HG03064 (cell line): ENCODE measurements around the gene CLSTN2.

Experiments used
- ATAC-seq: cut with Tn5 transposase; IDR thresholded peaks from one replicate; pipeline ENCODE4 v1.9.1; 2021; ENCODE audit warnings: low read depth; ENCODE audit not compliant: unreplicated experiment

CLSTN2 gene

DNA sequence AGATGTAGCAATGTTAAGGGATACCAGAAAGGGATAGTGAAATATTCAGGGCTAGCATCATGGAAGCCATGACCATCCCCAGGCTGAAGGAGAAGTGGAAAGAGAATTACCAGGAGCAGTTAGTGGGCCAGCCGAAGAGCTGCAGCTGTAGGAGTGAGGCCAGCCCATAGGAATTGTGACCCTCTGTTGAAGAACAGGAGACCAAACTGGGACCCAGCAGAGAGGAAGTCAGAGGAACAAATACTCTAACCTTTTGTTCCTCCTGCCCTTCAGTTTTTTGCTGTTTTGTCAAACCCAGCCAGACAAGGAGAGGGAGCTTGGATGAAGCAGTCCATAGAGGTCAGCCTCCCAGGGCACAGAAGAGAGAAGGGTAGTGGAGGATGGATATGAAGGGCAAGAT, 115.4 kb downstream of the CLSTN2 start:
- ATAC-seq: no peak

DNA sequence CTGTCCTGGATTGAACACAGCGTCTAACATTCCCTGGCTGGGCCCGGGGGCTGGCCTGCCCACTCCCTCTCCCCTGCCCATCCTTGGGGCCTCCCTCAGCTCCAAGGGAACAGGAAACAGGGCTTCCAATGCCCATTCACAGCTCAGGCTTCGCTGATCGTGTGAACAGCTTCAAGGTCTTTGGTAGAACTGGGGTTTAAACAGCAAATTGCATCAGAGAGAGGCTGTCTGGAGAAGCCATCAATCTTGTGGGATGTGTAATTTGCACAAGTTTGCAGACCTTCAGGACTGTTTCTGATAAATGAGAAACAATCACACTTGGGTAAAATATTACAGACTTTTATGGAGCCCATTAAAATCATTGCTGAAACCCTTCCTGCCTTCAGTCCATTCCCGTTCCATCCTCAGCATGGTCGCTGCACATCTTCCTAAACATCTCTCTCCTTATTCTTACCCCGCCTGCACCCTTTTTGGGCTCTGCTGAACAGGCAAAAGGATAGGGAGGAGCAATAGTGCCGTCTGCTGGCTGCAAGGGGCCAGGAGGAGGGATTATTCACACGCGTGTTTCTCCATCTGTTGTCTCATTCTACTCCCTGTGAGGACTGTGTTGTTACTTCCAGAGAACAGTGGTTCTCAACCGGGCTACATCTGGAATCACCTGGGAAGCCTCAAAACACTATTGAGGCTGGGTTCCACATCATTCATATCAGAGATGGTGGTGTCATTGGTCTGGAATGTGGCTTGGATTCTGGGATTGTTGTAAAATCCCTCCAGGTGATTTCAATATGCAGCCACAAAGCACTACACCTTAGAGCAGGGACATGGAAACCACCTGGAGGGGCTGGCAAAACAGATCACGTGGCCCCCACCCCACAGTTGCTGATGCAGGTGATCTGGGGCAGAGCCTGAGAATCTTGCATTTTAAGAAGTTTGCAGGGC, 116.3 kb downstream of the CLSTN2 start:
- no peak for ATAC-seq

DNA sequence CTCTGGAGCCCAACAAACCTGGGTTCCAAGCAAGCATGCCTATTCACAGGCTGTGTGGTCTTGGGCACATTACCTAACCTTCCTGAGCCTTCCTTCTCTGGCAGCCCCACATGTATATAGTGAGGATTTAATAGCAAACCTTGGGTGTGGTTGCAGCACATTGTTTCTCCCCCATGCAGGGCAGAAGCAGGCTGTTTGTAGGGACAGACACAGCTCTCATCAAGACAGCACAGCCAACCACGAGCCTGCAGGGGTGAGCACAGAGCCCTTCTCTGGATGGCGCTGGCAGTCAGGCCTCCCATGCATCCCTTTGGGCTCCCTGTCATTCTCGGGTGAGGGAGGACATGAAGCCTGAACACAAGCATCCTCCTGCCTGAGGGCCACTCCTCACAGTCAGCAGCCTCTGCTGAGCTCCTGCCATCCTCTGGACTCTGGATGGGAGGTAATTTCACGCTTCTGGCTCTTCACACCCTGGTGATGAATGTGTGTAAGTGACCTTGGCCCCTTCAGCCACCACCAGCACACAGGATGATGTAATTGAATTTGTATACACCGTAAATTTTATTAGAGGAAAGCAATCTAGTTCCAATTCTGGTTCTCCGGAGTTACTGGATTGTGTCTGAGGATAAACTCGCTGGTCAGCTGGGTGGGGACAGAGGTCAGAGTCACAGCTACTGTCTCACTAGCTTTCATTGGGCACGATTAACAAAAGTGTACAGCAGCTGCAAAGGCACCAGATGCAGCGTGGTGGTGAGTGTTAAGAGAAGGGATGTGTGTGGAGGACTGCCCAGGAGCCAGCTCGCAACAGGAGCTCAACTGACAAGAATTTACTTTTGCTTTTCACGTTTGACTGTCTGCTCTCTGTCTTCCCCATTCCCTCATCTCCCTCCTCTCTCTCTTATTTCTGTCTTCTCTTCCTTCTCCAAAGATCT, 118.1 kb downstream of the CLSTN2 start:
- ATAC-seq: no peak

DNA sequence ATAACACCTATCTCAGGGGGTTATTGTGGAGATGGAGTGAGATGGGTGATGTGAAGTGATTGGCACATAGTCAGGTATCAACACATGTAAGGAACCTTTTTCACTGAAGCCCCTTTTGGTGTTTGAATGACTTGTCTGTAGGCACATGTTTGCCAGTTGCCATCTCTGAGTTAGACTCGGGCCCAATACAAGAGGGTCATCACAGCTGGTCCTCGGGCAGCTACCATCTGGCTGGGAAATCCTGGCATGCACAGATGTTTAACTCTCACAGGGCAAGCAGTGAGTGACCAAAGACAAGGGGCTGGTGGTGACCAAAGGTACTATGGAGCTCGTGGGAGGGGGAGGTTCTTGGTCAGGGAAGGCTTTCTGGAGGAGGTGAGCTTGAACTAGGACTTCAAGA, 118.8 kb downstream of the CLSTN2 start:
- ATAC-seq: no peak

DNA sequence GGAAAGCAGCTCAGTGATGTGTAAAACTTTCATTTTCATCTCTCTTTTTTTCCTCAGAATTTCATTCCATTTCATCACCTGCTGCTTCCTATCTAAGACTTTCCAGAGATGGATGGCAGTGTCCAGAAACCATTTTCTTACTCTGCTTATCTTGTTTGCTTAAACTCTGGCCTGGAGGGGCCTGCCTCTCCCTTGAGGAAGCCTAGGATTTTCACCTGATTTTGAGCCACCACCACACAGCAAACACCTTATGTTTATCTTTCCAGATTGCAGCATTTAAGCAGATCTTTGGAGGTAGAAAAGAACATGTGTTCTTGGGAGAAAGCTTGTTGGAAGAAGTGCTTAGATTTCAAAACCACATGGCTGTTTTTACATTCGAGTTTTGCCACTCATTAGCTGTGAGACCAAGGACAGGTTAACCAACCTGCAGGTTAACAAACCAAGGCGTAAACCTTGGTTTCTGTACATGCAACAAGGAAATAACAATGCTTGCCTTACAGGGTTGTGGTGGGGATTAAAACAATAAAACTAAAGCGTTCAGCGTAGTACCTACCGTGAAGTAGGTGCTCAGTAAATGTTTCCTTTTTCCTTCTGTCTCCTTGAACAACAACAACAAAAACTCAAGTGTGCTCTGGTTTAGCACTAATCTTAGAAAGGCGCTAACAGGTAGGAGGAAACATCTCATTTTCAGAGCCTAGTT, 120.3 kb downstream of the CLSTN2 start:
- ATAC-seq: no peak

DNA sequence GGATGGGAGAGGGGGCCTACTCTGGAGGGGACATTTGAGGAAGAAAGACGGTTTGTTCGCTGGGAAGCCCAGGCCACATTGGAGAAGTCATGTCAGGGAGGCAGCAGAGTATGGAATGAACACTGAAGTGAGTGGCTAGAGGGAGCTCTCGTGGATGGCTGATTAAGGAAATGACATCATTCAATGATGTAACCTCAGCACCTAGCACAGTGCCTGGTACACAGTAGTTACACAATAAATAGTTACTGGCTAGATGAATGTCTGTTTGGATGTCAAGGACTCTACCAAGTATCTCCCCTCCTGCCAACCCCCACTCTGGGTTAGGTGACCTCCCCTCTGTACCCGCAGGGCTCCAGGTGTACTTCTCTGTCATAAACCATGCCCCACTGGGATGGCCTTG, 121.1 kb downstream of the CLSTN2 start:
- ATAC-seq: no peak

DNA sequence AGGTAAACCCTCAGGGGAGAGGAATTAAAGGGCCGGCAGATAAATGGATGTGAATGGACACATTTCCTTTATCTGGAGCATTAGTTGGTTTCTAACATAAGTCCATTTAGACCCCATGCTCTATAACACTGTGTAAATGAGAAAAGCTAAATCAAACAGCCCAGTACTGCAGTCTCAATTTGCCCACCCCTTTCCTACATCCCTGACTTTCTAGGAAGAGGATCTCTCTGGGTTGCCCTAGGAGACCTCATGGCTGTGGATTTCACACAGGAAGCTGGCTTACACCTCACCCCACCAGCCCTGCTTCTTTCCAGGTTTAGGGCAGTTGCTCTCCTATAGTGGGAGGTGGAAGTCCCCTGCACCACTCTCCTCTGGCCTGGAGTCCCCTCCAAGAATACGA, 126.2 kb downstream of the CLSTN2 start:
- no peak for ATAC-seq

DNA sequence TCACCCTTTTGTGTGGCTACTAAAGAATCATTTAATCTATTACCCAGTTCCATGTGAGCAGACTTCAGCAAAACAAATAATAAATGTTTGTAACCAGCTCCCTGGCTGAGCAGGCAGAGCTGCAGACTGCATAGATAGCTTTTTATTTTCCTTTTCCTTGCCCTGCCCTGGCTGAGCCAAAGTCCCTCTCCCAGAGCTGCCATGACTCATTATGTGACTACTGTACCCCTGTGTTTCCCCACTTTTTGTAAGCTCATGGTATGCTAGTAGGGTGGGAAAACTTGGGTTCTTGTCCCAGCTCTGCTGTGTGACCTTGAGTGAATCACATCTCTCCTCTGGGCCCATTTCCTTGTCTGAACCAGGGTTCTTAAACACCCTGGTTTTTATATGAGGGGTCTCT, 127.5 kb downstream of the CLSTN2 start:
- no peak for ATAC-seq

DNA sequence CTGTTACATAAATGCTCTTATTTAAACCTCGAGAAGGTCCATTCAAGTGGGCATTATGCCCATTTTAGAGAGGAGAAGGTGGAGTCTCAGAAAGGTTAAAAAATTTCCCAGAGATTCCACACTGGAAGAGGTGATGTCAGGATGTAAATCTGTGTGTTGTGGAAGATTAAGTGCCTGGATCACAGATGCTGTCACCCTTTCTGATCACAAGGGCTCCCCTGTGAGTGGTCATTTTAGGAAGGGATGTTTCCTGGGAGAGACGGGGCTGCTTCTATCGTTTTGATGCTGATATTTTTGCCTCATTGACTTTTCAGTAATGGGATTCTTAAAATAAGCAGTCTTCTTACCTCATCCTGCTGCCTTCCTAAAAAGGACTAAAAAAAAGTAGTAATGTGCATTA, 132.5 kb downstream of the CLSTN2 start:
- no peak for ATAC-seq

DNA sequence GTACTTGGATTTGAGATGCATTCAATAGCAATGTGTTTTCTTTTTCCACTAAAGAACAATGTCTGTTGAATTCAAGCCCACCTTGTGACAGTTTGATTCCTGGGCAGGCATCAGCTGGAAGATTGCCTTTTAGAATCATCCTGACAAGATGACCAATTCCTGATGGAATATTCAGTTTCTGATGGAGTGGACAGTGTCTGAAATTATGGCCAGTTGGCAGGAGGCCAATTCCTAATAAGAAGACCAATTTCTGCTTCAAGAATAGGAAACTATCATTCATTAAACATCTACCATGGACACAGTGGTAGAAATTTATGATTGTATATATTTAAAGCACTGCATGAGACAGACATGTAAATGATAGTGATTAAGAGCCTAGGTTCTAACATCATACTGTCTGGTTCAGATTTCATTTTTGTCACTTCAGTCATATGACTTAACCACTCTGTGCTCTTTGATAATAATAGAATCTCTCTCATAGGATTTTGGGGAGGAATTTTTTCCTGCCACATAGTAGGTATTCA, 133.6 kb downstream of the CLSTN2 start:
- no peak for ATAC-seq

DNA sequence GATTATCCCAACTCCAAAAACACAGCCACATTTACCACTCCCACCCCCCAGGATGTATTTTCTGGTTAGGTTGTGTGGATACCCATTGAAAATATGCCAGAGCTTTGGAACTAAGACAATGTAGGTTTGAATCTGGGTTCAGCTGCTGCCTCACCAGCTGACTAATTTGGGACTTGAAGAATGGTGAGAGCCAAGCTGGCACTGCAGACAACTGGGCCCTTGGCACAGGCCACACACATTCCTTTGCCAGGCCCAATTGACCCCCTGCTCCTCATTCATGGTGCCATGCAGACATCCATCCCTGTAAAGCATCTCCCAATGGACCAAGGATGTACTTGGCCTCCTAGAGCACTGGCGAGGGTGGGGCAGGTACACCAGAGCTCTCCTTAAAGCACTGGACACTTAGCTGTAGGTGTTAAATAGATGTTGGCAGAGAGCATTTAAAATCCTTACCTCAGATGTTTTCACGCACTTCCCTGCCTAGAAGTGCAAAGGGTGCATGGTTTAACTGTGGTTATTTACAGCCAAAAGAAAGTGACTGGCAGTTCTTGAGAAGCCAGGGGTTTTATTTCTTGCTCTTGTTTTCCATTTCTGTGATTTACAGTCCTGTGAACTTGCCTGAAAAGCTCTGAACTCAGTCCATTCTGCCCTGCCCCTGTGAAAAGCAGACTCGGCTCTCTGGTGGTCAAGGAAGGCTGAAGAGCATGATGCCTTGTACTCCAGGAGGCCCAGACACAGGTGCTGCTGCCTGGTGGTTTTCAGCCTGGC, 138.5 kb downstream of the CLSTN2 start:
- ATAC-seq: no peak

DNA sequence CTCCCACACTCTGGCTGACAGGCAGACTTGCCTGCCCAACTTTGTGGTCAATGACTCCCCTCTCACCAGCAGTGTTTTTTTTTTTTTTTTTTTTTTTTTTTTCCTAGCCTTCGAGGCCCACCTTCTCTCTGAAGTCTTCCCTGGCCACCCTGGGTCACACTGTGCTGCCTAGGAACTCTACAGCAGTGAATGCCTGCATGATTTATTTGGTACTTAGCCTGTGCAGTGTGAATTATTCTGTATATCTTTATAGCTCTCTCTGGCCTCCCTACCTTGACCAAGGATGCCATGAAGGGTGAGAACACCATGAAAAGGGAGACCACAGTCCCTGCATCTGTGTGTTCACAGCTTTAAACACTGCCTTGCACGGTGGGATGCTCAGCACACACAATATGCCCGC, 141.6 kb downstream of the CLSTN2 start:
- ATAC-seq: no peak

DNA sequence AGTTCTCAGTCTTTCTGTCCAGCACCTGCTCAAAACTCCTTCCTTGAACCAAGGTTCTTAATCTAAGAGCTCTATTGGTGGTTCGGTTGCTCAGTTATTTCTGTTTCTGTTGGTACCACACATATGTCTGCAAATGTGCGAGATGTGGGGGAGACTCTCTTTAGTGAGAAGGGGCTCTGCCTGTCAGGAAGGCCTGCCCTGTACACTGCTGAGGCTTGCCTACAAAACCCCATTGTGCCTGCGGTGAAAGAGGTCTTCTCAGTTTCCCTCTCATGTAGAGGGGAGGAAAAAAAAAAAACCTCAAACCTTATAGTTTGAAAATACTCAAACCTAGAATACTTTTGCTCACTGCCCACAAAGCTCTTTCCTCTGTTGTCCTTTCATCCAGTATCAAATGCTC, 142.4 kb downstream of the CLSTN2 start:
- no peak for ATAC-seq

DNA sequence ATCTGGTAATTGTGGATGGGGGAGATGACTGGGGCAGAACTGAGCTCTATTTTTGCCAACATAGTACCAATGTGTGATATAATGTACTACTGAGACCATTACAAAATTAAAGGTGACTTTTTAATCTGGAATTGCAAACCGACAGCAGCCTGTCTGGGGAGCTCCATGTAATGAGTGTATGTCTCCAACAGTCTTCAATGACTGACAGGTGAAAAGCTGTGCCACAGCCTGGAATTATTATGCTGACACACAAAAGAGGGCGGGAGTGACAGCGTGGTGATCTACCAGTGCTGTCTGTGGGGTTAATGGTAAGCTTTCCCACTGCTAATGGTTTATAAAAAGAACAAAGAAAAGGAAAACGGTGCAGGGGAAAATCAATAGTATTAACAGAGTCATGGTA, 143.4 kb downstream of the CLSTN2 start:
- no peak for ATAC-seq

DNA sequence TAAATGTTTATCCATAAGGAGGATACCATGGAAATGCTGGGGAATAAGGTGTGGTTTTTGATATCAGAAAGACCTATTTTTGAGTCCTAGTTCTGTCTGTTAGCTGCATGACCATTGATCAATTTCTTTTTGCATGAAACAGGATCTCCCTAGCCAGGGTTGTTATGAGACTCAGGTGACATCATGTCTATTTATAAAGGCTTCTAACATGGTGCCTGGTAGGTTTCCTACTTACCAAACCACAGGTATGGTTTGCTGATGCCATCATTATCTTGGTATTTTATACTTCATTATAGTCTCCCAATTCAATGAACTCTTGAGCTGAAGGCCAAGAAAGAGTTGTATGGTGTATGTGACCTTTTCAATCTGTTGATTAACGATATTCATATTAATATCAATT, 144.0 kb downstream of the CLSTN2 start:
- no peak for ATAC-seq

DNA sequence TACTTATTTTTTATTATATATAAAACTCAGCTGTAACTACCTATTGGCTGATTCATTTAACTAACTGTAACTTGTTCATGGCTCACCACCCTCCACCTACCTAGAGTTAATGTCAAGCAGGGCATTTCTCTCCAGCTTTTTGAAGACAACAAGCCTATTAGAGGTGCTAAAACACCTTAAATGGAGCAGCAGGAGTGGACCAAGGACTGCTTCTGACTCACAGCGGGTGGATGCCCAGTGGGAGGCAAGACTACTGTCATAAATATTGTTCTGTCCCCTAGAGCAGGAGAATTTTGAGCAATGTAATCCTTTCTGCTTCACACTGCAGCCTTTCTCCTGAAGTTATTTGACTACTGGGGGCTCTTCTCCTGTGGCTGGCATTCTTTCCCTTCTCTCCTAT, 146.9 kb downstream of the CLSTN2 start:
- no peak for ATAC-seq

DNA sequence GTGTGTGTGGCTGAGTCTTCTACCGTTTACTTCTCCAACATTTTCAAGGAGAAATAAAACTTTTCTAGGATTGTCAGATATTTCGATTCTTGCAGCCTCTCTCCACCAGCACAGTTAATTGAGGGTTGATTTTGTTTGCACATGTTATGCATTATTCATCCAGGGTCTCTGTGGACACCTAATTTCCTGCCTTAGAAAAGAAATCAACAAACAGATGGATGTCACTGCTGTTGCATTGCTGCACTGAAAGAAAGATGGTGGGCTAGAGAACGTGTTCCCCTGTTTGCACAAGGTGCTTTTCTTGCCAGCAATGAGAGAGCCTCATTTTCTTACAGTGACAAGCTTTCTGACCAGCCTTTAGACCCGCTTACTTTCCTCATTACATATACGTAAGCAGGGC, 150.0 kb downstream of the CLSTN2 start:
- no peak for ATAC-seq

DNA sequence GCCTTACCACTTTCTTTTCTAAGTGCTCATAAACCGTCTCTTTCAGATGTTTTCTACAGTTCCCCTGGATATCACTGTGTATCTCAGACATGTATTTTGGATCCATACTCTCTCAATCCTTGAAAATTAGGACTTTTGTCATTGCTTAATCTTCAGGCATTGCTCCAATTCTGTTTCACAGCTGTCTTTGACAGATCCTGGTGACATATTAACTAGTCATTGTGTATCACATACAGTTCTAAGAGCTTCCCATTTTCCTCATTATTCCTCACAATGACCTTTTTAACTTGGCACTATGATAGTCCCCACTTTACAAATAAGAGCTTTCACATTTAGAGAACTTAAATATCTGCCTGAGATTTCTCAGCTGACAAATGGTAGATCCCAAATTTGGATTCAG, 151.7 kb downstream of the CLSTN2 start:
- ATAC-seq: no peak

DNA sequence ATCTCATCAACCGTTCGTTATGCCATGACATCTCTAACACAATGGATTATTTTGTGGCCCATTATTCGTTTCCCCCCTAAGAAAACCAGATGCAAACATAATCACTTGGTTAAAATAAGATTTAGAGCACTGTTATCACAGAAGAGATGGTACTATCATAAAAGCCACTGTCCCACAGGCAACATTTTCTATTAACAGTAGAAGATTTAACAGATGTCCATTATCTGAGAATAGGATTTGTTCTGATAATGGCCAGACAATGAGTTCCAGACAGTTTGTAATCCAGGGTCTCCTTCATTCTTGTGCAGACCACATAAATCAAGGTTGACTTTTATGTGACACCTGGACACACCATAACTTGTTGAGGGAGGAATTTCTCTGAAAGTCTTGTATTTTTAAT, 153.1 kb downstream of the CLSTN2 start:
- ATAC-seq: no peak

DNA sequence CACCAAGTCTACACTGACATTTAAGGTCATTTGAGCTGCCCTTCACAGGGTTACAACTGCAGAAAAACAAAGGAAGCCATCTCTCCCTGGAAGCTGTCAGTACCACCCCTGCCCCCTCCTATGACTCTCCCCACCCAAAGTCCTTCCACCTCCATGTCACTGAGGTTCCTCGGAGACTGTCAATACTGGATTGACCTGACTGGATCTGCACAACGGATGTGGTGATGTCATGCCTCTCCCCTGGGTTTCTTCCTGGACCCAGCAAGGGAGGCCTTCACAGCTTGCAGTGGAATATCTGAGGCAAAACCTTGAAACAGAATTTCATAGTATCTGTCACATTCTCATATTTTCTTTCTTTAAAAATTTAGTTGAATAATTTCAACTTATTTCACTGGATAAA, 153.5 kb downstream of the CLSTN2 start:
- ATAC-seq: no peak
